ENCODE results near the gene KRTAP4-4.
"Not testable (repeated sequence)": the region's sequence is repeated elsewhere in the genome, so short reads cannot be mapped to it uniquely, and the experiment has no call there.

GRCh38 chr17:41123292-41123990 is 37.1 kb downstream of the KRTAP4-4 start:
- TF ChIP-seq CTCF (IDR thresholded peaks at IDR 0.05); POLR2AphosphoS5 (IDR thresholded peaks at IDR 0.05; ENCODE audit: insufficient read depth in 1 of 2, low read depth in 1 of 2); POLR2A (IDR thresholded peaks at IDR 0.05): not testable (repeated sequence)
